GM19239 (cell line): ENCODE results near the gene PAOX.

ENCODE experiments used
- DNase-seq: peaks from one replicate; pipeline ENCODE4 v3.0.0; 2011; ENCODE audit warnings: low spot score; ENCODE audit not compliant: insufficient read length
- FAIRE-seq: peaks from 2 replicates; lab custom pipeline; 2011; peaks lifted over from hg19 to GRCh38; lab: Jason Lieb, UNC

The PAOX gene

GRCh38 chr10:133349160-133349568, 29.9 kb upstream of the PAOX start:
- FAIRE-seq (no peak), DNase-seq (no peak)

DNA sequence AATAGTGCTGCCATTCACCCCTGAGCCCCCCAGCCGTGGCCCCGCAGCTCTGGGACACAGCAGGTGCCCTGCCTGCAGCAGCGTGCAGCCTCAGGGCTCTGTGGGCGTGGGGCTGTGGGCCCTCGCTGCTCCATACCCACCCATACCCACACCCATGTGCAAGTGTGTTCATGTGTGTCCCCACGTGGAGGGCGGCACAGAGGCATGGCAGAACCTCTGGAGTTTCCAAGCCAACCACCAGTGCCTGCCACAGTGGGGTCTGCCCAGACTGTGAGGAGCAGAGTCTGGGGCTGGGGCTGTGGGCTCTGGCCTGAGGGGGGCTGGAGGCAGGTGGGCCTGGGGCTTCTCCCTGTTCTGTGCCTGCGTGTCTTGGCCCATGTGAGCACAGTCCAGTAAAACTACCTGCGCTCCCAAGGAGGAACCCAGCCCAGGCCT, 29.5 kb upstream of the PAOX start:
- FAIRE-seq (no peak), DNase-seq (no peak)

DNA sequence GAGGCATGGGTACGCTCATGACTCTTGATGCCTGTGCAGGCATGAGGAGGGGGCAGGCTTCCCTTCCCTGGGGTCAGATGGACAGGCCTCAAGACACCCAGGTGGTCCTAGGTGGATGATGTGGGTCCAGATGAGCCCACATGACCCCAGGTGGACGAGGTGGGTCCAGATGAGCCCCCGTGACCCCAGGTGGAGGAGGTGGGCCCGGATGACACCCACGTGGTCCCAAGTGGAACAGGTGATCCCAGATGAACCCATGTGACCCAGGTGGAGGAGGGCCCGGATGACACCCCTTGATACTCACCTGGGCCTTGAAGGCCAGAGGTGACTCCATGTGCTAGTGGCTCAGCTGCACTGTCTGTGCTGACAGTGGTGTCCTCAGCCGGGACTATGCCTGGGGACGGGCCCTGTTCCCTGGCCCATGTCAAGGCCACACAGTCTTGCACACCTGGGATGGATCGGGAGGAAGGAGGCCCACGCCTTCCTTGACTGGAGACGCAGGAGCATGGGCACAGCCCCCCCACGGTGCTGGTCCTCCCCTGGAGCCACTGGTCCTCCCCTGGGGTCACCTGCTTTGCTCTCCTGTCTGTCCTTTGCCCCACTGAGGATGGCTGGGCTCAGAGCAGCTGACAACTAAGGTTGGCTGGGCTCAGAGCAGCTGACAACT, 28.6 kb upstream of the PAOX start:
- no peak for DNase-seq

GRCh38 chr10:133350950-133351329, 28.1 kb upstream of the PAOX start:
- FAIRE-seq = no peak
- DNase-seq = no peak

More for the DNA sequence above, 28.6 kb upstream of the PAOX start:
- no peak for FAIRE-seq

- FAIRE-seq = no peak
Observed at GRCh38 chr10:133351408-133352318, 27.4 kb upstream of the PAOX start.

GRCh38 chr10:133353202-133353959, 25.7 kb upstream of the PAOX start:
- no peak for DNase-seq
- FAIRE-seq = no peak

More at GRCh38 chr10:133351408-133352318, 27.4 kb upstream of the PAOX start:
- no peak for DNase-seq

DNA sequence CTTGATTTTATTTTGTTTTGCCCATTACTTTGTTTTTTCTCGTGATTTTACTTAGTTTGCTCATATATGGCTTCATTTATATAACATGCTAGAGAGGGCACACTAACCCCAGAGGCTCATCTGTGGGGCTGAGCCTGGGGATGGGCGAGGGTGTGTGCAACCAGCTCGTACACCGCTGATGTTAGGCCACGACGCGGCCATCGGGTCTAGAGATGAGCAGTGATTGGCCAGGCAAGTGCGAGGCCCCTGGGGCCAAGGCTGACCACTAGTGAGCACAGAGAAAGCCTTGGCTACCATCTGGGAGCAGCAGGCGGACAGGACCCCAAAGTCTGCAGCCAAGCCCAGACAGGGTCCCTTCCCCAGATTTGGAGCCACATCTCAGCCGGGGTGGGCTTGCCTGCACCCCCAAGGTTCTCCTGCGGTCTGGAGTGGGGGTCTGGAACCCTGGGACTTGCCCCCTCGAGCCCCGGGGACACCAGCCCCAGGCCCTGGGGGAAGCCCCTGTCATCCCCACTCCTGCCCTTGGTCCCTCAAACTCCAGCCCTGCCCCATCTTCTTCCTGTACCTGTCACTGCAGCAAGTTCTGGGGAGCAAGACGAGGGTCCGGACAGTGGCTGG, 25.0 kb upstream of the PAOX start:
- no peak for FAIRE-seq
- DNase-seq = no peak

DNA sequence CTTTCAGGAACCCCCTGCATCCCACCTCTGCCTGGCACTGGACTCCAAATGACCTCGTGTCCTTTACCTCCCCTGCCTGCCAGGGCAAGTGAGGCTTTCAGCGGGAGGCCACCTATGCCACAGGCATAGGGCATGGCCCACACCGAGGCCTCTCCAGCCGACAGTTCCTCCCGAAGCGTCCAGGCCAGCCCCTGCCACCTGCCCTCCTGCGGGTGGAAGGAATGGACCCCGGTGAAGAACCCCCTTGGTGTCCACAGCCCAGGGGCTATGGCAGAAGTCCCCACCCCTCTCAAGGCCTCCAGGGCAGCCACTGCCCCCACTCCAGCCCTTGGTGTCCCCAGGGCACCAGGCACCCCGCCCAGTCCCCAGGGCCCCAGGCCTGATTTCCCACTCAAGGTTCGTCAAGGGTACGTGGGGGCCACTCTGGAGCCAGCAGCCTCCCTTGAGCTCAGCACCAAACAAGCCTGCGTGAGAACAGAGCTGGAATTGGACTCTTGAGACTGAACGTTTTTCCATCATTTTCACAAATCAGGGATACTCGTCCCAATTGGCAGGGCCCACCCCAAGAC, 24.3 kb upstream of the PAOX start:
- no peak for FAIRE-seq

DNA sequence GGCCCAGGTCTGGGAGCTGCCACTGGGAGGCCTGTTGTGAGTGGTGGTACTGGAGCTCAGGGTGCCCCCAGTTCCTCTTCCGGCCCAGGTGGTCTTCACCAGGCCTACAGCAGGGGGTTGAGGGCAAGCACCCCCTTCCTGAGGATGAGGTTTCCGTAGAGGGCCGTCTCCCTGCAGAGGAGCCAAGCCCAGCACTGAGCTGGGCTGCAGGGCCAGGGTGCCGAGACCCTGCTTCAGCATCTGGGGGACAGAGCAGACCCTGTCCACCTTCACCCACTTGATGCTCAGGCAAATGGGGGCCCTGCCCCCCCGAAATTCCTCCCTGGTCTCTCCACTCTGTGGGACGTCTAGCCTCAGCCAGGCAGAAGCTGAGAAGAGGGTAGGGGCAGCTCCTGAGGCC, 23.8 kb upstream of the PAOX start:
- FAIRE-seq = no peak
- no peak for DNase-seq

More for the DNA sequence above, 24.3 kb upstream of the PAOX start:
- no peak for DNase-seq

DNA sequence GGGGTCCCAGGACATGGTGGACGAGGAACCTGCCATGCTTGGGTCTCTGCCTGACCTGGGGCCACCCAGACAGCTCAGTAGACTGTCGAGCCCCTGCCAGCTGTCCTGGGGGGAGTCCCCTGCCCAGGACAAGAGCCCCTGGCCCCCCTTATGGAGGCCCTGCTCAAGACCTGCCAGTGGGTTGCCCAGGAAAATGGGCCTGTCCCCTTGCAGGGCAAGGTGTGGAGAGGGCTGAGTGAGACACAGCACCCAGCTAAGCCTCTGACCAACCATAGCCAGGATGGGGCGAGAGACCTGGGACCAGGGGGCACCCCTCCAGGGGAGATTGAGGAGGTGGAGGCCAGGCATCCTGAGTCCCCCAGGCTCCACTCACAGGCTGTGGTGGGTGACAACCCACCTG, 23.1 kb upstream of the PAOX start:
- DNase-seq = no peak
- no peak for FAIRE-seq

DNA sequence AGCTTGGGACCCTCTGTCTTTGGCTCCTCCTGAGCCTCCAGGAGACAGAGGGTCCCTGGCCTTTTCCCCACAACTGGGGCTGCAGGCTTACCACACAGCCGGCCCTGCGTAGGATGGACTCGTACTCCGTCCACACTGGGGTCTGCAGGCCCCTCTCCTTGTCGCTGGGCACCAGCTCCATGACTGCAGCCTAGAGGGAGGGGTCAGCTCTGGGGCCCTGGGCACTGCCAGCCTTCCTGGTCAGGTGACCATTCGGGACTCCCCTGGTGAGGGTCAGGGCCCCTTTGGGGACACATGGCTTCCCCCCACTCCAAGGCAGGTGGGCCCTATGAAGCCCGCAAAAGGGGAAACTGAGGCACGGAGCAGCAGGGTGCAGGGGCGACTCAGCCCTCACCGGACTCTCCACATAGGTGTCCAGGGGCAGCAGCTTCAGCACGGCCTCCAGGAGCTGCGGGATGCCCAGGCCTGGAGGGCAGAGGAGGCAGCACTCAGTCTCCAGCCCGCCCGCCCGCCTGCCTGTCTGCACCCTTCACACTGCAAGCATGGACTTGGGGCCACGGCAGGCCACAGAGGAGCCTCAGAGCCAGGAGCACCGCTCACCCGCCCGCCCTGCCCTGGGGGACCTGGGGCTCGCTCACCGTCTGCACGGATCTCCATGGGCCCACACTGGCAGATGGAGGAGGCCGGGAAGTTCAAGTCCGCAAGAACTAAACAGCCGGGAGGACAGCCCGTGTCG, 22.3 kb upstream of the PAOX start:
- DNase-seq = no peak
- FAIRE-seq = no peak

DNA sequence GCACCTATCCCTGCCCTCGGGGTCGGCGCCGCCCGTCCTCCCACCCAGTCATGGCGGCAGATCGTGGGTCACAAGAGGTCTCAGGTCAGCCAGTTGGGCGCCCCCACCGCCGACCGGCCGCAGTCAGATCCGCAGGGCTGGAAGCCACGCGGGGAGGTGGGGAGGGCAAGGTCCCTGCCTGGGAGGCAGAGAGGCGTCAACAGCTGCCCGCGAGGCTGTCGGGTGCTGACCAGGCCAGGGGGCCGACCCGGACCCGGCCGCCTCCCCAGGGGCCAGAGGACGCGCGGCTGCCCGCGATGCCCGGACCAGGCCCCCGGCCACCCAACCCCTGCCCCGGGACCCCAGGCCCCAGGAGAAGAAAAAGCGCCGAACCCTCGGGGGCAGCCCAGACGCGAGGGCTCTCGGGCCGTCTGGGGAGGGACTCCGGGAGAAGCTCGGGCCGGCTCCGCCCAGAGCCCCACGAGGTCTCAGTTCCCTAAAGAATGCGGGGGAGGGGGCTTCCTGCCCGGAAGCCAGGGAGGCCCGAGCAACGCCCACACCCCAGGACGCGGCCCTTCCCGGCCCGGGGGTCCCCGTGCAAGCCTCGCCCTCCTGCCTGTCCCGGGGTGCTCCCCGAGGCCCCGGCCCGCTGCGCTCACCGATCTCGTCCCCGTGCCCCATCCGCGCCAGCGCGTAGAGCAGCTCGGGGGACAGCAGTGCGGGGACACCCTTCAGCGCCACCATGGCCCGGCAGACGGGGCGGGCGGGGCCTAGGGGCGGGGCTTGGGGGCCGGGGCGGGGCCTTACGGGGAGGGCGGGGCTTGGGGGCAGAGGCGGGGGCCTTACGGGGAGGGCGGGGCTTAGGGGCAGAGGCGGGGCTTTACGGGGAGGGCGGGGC, 21.5 kb upstream of the PAOX start, which contains the start of gene FUOM:
Gene FUOM (minus strand): TSS at position 735 of the 877 bp plus-strand sequence. CDS start 12 bp downstream, at position 723.
- DNase-seq (peak; percentile 94), FAIRE-seq (peak; percentile 62)

- no peak for FAIRE-seq
- no peak for DNase-seq
Observed at GRCh38 chr10:133358162-133358924, 20.7 kb upstream of the PAOX start.

- DNase-seq (no peak), FAIRE-seq (no peak)
Observed at GRCh38 chr10:133358925-133359310, 20.1 kb upstream of the PAOX start.

GRCh38 chr10:133359554-133359971, 19.5 kb upstream of the PAOX start:
- DNase-seq (no peak), FAIRE-seq (no peak)

DNA sequence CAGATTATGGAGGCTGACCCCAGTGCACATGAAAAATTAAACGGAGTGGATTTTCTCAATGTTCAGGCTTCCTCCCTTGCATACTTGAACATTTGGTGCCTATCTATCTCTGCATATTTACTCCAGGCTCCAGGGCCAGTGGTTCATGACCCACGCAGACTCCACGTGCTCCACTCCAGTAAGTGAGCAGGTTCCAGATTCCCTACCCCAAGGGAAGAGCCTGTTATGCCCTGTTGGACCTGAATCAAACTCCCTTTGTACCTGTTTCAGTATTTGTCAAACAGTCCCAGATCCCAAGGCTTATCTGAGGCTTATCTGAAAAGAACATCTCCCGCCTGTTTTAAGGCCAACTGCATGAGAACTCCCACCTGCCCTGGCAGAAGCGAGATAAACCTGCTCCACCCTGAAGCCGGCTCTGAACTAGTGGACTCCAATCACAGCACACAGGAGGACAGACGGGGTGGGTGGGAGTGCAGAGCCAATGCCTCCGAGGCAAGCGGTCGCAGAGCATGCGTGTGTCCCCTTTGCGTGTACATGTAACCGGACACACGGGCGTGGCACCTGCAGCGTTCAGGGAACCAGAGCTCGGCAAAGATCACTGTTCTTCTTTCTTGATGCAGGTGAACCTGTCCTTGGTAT, 19.0 kb upstream of the PAOX start:
- FAIRE-seq = no peak
- no peak for DNase-seq

DNA sequence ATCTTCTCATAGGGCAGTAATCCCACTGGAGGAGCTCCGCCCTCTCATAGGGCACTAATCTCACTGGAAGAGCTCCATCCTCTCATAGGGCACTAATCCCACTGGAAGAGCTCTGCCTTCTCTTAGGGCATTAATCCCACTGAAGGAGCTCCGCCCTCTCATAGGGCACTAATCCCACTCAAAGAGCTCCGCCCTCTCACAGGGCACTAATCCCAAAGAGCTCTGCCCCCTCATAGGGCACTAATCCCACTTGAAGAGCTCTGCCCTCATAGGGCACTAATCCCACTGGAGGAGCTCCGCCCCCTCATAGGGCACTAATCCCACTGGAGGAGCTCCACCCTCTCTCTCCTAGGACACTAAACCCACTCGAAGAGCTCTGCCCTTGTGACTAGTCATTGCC, 17.8 kb upstream of the PAOX start:
- DNase-seq (no peak), FAIRE-seq (no peak)
